Epithelial cell of esophagus (primary cell): Measurements from ENCODE around the gene STARD7.
"Not testable (repeated sequence)": the region's sequence is repeated elsewhere in the genome, so short reads cannot be mapped to it uniquely, and the experiment has no call there.

Source experiments
- DNase-seq: peaks from one replicate; pipeline ENCODE4 v3.0.0; 2010; ENCODE audit warnings: low read depth
- H3K4me3 ChIP-seq: 2 replicates; pipeline ENCODE4 v1.5.1; 2011; ENCODE audit warnings: mild to moderate bottlenecking, low read length, control low read depth
- TF ChIP-seq, protein P1 (sequence below): IDR thresholded peaks from 2 replicates; pipeline ENCODE4 v1.5.1; 2011; ENCODE audit warnings: low read depth, mild to moderate bottlenecking, low read length, control low read depth, inconsistent platforms; ENCODE audit not compliant: insufficient read depth; ENCODE audit errors: missing control alignments

STARD7 gene

DNA sequence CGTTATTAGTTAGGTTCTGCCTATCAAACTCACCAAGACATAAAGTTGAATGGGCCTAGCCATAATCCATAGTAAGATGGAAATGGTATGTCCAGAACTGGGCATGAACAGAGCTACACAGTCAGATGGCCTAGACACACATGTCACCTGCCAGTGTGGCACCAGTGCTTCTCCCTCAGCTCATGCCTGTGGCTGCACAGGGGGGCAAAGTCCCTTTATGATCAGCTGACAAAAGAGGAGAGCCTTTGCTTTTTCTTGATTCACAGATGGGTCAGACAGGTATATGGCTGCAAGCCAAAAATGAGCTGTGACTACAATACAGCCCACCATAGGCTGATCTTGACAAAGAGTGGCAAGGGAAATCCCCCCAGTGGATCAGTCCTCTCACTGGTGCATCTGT is 28.3 kb upstream of the STARD7 start:
- H3K4me3 ChIP-seq = no peak overlapping the region
- TF ChIP-seq, protein P1, sequence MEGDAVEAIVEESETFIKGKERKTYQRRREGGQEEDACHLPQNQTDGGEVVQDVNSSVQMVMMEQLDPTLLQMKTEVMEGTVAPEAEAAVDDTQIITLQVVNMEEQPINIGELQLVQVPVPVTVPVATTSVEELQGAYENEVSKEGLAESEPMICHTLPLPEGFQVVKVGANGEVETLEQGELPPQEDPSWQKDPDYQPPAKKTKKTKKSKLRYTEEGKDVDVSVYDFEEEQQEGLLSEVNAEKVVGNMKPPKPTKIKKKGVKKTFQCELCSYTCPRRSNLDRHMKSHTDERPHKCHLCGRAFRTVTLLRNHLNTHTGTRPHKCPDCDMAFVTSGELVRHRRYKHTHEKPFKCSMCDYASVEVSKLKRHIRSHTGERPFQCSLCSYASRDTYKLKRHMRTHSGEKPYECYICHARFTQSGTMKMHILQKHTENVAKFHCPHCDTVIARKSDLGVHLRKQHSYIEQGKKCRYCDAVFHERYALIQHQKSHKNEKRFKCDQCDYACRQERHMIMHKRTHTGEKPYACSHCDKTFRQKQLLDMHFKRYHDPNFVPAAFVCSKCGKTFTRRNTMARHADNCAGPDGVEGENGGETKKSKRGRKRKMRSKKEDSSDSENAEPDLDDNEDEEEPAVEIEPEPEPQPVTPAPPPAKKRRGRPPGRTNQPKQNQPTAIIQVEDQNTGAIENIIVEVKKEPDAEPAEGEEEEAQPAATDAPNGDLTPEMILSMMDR = no peak
- no peak for DNase-seq

DNA sequence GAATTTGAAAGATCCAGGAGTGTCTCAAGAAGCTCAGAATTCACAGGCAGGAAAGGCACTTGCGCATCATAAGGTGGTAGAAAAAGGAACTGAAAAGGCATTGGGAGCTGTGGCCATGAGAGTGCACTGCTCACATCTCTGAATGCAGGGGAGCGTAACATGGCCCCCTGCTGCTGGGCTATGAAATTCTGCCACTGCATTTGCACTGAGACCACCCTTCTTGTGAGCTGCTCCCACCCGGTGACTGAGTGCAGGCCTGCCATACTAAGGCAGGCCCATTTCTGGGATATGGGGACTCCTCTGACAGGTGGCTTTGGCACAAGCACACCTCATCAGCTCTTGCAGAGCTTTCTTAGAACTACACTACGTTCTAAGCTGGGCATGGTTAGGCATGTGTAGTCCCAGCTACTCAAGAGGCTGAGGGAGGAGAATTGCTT is 25.3 kb upstream of the STARD7 start:
- no peak overlapping the region for H3K4me3 ChIP-seq
- TF ChIP-seq, protein P1 = no peak
- DNase-seq = no peak

DNA sequence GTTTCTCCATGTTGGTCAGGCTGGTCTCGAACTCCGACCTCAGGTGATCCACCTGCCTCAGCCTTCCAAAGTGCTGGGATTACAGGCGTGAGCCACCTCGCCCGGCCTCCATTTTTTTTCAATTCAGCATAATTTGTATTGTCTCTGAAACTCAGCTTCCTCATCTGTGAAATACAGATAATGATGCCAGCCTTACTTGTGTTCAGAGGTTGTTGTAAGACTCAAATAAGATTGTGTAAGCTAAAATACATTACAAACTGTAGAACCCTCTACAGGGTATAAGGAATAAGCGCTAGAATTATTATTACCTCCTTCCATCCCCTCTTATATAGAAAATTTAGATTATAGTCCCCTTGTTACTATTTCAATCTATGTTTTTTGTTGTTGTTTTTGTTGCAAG is 24.8 kb upstream of the STARD7 start:
- H3K4me3 ChIP-seq = no peak overlapping the region
- DNase-seq = no peak
- TF ChIP-seq, protein P1 = no peak

DNA sequence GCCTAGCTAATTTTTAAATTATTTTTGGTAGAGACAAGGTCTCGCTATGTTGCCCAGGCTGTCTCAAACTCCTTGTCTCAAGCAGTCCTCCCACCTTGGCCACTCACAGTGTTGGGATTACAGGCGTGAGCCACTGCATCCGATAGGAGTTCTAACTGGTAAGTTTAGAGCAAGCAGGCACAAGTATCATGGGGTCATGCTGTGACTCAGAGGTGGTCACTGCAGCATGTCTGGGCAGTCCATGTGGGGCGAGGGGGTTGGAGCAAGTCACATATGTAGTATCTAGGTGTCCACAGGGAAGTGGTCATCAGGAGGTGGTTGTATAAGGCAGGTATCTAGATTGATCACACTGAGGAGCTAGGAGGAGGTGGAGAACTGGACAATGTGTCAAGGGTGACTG is 22.7 kb upstream of the STARD7 start:
- TF ChIP-seq, protein P1 = no peak
- peak; percentile 39 for DNase-seq

DNA sequence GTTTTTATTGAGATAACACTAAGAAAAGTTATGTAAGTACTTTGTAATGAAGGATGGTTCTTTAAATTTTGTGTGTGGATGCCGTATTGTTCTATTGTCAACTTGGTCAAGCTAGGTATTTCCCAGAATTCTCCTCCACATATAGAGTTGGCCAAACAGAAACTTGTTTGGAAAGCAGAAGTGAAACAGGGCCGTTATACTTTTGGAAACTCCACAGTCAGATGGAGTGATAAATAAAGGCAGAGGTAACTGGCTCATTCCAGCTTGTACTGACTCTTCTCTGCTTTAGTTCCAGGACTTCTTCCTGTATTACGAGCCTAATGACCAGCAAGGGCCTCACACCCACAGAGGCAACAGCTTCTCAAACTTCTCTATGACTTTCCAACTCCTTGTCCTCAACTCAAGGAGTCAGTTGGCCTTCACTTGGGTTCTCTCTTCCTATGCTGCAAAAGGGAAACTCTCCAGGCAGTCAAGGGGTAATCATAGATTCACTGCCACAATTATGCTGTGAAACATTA is 16.4 kb upstream of the STARD7 start:
- TF ChIP-seq, protein P1 = no peak
- no peak overlapping the region for H3K4me3 ChIP-seq
- no peak for DNase-seq

More for the DNA sequence above, 22.7 kb upstream of the STARD7 start:
- no peak overlapping the region for H3K4me3 ChIP-seq

DNA sequence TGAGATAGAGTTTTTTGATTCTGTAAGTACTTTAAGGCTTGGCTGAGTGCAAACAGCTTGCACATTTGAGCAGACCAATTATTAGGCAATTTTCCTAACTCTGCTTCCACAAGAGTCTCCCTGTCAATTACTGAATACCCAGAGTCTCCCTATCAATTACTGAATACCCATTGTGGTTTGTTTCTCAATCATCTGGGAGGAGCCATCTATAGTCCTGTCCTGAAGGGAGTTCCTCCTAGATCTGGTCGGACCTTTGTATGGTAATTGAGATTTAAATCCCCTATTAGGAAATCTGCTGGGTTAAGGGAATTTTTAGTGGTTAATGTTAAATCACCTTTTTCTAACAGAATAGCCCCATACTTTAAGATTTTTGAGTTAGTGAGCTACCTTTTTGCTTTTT is 12.5 kb upstream of the STARD7 start:
- H3K4me3 ChIP-seq, DNase-seq: not testable (repeated sequence)

DNA sequence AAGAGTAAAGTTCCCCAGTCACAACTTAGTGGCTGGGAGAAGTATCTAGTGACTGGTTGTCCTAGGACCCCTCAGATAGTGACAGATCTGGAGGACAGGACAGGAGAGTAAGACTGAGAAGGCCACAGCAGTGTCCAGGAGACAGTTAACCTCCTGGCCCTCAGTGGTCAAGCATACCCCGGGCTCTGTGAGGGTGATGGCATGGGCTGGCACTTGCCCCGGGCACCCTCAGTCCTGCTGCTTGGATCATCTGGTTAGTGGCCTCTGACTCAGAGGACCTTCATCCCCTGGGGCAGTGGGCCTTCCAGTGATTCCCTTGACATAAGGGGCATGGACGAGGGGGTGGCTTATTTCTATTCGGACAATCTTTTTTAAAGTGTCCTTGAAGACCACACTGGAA is 11.3 kb upstream of the STARD7 start:
- H3K4me3 ChIP-seq, DNase-seq: not testable (repeated sequence)

DNA sequence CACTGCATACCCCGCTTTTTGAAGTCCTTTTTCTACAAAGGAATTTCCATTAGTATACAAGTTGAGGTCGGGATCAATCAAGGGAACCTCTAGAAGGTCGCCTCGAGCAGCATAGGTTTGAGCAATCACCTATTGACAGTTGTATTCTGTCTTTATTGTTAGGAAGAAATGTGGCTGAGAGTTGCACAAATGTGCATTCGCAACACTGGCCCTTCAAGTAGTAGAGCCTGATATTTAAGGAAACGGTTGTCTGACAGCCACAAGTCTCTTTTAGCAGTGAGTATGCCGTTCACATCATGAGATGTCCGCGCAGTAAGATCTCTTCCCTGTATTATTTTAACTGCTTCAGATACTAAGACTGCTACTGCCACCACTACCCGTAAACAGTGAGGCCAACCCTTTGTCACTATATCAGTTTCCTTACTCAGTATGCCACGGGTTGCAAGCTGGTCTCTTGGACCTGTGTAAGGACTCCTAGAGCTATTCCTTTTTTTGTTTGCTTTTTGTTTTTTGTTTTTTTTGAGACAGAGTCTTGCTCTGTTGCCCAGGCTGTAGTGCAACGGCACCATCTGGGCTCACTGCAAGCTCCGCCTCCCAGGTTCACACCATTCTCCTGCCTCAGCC is 10.0 kb upstream of the STARD7 start:
- no peak overlapping the region for H3K4me3 ChIP-seq
- TF ChIP-seq, protein P1 = no peak
- DNase-seq = no peak
